HG03159 (cell line): ENCODE data around the gene GLT8D1.

ENCODE experiments used
- ATAC-seq: cut with Tn5 transposase; IDR thresholded peaks from one replicate; pipeline ENCODE4 v1.9.1; 2021; ENCODE audit warnings: mild to moderate bottlenecking, moderate library complexity; ENCODE audit not compliant: unreplicated experiment

The GLT8D1 gene

DNA sequence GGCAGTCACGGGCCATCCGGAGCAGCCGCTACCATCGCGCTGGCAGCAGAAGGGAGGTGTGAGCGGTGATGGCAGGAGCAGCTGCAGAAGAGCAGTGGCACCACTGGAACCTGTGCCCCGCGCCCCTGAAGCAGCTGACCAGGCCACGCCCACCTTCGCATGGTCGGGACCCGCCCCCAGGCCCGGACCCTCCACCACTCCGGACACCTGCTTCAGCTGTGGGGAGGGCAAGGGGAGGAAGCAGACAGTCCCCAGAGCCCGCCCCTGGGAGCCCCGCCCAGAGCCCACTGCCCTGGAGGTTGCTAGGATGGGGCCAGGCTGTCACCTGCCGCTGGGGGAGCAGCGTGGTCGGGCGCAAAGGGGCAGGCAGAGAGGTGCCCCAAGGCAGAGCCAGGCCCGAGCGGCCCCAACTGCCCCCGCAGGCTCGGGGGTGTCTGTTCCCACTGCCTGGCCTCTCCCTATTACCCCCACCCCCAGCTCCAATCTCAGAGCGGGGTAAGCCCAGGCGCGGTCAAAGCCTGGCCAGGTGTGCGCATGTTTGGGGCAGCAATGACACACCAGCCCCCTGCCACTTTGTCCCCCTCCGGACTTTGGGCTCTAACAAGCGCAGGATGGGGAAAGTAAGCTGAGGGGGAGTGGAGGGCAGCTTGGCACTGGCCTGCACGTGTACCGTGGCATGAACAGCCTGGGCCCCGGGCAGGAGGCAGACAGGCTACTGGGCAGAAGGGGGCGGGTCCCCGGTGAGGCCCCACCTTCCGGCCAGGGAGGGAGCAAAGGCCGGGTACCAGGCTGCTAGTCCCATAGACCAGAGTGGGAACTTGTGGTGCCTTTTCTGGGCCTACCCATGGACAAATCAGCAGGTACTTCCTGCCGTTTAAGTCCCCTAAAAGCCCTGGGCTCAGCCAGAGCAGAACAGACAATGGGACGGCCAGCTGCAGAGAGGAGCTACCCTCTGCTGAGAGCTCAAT, 9.0 kb upstream of the GLT8D1 start:
- no peak for ATAC-seq

DNA sequence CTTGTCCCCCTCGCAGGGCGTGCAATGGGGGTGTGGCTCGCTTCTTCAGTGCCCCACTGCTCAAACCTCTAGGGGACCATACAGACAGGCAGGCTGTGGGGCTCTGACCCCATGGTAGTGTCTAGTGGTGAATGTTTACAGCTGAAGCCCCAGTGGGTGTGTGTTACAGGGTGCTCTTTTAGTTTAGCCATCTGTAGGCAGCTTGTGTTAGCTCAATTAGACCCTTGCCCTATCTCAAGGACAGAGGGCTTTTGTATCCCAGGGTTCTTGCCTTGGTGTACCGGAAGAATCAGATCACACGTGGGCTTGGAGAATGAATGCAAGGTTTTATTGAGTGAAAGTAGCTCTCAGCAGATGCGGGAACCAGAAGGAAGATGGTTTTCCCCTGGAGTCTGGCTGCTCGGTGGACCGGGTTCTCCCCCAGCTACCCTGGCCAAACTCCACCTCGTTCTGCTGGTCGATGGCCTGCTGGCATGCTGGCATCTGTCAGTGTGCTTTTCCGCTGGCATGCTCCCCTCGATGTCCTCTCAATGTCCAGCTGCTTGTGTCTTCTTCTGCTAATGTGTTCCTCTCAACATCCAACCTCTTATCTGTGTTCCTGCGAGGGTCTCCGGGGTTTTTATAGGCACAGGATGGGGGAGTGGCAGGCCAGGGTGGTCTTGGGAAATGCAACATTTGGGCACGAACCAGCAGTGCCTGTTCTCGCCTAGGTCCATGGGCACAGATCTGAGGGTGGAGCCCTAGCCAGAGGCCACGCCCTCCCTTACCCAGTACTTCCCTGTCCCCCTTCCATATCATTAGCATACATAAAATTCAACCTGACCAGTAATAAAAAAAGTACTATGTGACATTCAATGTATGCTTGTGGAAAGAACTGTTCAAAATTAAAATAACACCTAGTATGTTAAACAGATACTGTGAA, 7.0 kb upstream of the GLT8D1 start:
- no peak for ATAC-seq

DNA sequence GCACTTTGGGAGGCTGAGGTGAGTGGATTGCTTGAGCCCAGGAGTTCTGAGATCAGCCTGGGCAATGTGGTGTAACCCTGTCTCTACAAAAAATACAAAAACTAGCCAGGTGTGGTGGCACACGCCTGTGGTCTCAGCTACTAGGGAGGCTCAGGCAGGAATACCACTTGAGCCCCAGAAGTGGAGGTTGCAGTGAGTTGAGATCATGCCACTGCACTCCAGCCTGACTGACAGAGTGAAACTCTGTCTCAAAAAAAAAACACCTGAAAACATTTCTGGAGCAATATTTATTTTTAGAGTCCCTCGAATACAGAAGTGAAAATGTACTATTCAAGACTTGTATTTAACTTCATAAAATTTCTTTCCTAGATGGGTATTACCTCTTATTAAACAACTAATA, 4.9 kb upstream of the GLT8D1 start:
- ATAC-seq = no peak

DNA sequence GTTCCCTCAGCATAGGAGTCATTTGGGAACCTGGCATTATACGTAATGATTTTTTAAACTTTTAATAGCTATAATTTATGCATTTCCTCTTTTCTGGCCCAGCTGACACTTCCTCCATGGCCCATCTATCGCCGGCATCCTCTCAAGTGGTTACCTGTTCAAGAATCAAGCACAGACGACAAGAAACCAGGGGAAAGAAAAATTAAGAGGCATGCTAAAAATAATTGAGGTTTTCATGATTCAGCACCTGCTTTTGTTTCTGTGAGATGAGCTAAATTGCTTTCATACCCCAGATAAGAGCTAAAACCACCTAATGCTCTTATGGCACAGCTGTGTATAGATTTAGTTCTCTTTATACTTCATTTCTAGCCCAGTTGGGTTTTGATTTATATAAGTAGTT, 2.0 kb upstream of the GLT8D1 start:
- ATAC-seq = no peak

DNA sequence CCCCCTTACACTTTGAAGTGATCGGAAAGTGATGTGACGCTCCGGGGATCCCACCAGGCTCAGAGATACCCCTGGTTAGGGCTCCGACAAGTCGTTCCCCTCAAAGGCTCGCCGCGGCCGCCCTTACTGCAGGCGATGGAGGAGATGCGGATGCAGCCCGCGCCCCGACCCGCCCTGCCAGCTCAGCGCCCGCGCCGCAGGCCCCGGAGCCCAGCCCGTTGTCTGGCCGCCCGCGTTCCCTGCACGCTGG, 228 bp downstream of the GLT8D1 start:
- no peak for ATAC-seq

DNA sequence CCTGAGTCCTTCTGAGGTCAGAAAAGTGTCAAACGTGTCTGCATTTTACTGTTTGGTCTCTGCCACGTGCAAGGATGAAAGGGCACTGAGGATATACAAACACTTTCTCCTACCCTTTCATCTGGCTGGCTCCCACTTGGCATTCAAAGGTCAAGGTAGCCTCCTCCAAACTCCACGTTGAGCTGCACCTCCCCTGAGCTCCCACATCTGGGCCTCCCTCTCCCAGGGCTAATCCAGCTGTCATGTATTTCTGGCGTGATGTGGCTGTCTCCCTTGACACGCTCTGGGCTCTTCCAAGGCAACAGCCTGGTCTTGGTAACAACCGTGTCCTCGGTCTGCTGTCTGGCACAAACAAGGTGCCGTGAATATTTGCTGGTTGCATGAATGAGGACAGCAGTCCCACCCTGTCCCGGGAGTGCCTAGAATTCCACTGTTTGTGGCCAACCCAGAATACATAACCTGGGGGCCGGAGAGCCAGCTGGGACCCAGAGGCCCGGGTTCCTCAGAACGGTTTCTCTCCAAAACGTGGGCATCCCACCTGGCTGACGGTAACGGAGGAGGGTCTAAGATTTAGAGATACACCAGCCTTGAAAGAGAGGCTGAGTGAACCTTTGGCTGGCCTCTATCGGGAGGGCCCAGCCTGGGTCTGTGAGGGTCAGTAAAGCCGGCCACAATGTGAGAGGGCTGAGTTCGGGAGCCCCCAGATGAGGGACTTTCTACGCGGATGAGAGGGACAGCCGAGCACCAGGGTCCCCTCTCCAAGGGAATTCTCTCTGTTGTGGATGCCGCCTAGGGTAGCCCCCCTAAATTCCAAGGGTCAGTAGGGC, 767 bp downstream of the GLT8D1 start:
- peak; percentile 5 for ATAC-seq

DNA sequence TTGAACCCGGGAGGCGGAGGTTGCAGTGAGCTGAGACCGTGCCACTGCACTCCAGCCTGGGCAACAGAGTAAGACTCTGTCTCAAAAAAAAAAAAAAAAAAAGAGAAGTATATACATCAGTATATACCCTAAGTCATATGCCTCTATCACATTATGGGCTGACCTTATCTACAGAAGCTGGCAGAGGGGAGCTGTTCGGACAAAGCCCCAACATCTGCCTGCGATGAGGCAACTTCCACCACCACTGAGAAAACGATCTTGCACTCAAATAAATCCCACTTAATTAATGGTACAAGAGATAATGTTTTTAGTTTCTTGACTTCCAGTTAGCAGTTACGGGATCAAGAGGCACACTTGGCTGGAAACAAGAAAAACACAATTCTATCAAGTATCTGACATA, 2.2 kb downstream of the GLT8D1 start:
- no peak for ATAC-seq

DNA sequence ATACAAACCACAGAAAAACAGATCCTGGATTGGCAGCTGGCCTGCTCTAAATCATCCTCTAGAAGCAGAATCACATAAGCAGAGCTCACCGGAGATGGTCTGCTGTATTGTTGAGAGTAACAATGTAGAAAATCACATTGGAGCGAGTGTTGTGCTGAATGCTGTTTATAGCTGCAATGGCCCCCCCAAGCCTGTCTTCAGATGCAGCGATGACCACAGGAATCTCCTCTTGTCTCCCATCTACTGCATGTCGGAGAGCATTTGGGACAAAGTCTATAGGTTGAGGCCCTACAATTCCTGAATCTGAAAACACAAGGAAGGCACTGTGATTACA, 8.0 kb downstream of the GLT8D1 start:
- no peak for ATAC-seq

DNA sequence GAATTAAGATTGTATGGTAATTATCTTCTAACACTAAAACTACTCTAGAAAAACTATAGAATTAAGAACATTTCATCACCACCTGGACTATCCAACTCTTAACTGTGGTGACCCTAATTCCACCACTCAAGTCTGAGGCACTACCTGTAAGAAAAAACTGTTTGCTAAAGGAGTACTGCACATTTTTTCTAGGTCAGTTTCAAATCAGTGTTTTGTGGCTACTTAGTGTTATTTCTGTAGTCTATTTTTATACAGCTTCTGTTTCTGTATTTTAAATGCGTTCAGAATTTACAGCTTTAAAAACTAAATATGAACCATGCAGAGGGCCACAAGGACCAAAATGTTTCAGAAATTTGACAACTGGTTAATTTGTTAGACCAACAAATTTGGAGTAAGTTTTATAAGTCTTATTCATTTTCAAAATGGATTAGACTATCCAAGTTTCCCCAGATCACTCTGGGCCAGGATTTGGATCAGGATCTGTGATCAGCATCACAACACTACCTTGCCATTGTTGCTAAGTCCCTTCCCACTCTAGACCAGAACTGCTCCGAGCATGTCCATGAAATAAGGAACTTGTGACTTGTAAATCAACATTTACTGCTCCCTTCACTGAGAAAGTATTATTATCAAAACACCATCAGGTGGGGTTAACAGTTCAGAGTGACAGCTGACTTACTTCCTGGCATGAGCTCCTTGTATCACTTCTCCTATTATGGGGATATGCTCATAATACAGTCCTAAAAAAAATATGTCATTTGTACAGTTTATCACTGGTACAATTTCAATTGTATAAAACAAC, 8.6 kb downstream of the GLT8D1 start:
- no peak for ATAC-seq

DNA sequence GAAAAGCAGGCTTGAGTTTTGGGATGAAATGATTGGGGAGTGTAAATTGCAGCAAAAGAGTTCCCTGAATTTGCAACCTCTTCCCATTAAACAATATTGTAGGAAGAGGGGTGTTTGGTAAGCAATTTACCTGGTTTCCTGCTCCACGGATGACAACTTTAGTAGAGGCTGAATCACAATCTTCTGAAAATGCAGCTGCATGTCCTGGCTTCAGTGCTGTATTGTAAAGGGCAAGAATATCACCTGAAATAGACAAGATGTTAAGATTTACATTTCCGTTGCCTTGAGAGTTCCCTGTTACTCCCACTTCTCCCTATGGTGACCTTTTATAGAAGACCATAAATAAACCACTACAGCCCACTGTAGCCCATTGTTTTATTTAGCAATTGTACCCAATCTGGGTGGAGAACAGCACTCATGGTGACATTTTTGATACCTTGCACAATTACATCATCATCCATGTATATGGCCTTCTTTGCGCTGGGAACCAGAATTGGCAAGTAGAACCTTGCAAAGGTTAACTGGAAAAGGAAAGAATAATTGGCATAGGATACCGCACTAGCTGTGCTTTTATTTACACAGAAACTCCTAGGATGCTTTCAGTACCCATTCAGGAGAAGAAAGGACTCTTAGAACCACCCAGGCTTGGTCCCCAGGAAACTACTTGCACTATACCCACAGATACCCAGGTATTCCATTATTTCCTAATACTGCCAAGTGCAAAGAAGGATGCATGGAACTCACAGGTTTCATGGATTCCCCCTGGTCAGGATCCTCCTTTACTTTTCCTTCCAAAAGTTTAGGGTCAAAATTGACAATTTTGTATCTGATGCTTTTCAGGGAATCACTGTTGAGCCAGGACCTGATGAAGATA, 9.6 kb downstream of the GLT8D1 start:
- no peak for ATAC-seq

DNA sequence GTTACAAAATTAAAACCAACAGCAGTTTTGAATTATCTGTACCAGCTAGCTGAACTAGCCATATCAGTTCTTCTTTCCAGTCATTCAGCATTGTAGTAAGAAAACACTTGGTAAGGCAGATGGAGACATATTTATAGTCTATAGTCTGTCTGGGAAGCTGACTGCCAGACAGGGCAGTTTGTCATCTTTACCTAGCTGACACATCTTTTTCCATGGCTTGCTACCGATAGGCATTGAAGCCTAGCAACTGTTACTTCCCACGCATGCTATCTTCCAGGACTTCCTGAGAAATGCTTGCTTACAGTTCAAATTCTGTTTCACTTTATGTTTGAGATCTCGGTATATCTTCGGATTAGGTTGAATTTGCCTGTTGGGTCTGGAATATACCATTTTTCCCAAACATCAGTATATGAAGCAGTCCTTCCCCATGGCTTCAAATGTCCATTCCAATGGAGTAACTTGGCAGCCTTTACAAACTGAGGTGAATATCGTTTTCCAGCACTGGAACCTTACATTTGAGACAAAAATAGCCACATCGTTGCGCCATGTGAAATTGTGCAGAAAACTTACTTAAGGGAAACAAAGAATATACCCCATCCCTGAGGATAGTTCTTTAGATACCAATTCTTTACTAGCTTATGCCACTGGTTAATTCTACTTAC, 10.9 kb downstream of the GLT8D1 start:
- ATAC-seq = no peak

DNA sequence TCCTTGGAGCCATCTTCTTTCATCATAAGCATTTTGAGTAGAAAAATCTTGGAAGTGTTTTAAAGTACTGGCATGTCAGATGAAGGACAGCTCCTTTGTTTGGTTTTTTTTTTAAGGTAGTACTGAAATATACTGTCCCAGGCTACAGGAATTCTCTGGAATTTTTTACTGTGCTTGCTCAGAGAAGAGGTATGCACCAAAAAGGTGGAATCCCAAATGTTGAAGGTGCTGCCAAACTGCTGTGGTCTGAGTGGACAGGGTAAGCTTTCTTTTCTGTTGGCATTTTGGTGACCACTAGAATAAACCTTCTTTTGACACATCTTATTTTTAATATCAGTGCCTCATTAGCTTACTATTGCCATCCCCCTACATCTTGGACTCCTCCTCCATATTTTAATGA, 12.5 kb downstream of the GLT8D1 start:
- no peak for ATAC-seq

DNA sequence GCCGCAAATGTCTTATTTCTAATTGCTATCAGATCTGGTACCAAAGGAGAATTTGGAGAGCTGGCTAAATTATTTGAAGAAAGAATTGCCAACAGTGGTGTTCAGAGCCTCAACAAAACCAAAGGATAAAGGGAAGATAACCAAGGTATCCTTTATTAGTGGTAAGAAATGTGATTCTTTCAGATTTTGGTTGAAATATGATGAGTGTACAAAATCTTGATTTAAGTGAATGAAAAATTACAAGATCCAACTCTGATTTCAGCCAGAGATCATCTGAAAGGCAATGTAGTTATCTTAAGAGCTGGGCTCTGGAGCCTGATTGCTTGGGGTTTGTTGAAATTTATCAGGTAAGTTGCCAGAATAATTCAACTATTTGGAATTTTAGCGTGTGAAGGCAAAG, 15.0 kb downstream of the GLT8D1 start:
- no peak for ATAC-seq

DNA sequence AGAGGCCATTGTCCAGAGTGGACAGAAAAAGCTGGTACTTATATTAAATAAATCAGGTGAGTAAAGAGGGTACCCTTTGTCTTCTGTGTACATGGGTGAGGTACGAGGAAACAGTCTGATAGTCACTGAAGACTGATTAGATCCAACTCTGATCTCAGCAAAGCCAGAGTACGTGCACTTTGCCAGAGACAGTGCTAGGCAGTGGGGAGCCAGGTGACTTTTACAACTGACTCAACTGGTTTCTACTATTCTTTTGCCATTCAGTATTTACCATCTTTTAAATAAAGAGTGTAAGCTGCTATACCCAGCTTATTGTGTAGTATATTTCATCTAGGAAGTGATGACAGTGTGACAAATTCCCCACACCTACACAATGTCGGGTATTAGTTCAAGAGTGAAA, 16.4 kb downstream of the GLT8D1 start:
- ATAC-seq = no peak

DNA sequence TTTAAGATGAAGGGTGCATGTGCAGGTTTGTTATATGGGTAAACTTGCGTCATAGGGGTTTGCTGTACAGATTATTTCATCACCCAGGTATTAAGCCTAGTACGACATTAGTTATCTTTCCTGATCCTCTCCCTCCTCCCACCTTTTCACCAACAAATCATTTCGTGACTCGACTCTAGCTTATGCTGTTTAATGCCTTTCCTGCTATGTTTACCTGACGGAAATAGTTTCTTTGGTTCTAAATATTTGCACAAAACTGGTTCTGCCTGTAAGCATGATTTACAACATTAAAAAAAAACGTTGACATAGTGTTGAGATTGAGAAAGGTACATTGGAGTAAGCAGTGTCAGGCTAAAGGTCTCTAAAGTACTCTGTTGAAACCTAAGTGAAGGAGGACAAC, 17.3 kb downstream of the GLT8D1 start:
- no peak for ATAC-seq

DNA sequence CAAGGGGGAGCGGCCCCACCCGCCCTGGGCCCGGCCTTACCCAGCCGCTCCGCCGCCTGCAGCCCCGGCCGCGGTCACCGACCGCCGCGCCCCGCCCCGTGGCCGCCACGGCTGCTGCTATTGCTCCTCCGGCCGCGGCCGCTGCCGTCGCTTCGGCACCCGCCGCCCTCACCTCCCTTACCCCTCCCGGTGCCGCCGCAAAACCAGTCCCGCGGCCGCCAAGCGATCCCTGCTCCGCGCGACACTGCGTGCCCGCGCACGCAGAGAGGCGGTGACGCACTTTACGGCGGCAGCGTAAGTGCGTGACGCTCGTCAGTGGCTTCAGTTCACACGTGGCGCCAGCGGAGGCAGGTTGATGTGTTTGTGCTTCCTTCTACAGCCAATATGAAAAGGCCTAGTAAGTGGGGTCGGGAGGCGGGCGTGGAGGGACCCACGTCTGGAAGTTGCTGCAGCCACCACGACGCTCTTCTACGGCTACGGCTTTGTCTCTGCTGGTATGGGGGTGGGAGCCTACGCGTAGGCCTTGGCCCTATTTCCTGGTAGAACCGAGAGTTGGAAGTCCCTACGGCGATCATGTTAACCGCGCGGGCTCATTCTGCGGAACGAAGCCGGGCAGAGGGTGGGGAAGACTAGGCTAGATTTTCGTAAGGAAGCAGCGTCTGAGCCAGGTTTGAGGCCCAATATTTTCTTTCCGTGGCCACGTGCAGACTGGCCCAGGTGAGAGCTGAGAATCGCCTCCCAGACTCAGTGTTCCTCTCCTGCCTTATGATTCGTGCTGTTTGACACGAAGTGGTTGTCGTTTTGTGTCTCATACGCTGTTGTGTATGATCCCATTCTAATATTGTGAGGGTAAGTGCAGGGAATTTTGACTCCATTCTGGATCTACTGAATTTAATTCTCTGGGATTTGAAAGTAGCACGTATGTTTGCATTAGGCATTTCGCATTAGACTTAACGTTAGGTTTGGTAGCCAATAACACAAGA, 19.6 kb downstream of the GLT8D1 start, which contains the start of the genes GNL3 and PBRM1:
TSS of gene GNL3 (plus strand) at position 324 of the 983 bp plus-strand sequence. CDS start at position 385, 61 bp downstream.
TSS of gene PBRM1 (minus strand) at position 205 of the 983 bp plus-strand sequence.
- peak; percentile 69 for ATAC-seq

DNA sequence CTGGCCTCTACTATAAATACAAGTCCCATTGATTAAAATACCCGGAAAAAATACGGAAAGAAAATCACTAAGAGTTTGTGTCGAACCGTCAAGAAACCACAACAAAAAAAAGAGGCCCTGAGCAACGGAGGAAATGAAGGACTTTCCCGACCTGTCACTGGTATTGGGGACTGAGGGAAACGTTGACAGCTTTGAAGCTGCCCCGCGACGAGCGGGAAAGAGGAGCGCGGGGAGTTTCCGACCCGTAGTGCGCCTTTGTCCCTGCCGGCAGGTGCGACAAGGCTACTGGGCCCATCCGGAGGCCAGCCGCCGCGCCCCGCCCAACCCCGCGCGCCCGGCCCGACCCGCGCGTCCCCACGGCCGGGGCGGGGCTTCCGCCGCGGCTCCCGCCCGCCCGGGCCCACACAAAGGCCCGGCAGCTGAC, 20.3 kb downstream of the GLT8D1 start:
- ATAC-seq = peak; percentile 82

DNA sequence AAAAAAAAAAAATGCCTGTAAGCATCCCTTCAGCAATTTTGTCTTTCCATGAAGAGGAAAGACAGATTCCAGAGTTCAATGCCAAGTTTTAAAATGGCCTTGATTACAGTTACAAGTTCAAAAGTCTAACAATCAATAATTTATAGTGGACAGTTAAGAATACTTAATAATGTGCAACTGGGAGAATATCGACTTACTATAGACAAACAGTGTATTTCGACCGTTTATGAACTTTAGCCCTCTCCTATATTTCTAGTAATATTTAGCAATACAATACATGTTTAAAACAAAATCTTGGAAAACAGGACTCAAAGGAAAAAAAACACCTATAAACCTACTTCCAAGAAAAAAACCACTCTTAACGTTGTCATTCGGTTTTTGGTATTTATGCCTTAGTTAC, 21.4 kb downstream of the GLT8D1 start:
- ATAC-seq = no peak
